ENCODE measurements around the gene VWA2.

- TF ChIP-seq RAD21 (conservative IDR thresholded peaks at IDR 0.05) = no peak
- TF ChIP-seq CTCF (IDR thresholded peaks at IDR 0.05; ENCODE audit: poor library complexity, severe bottlenecking) = no peak
- no peak for TF ChIP-seq EZH2 (IDR thresholded peaks at IDR 0.05; ENCODE audit: borderline replicate concordance, insufficient read depth, low read length, poor library complexity, severe bottlenecking)
- no peak for TF ChIP-seq REST (IDR thresholded peaks at IDR 0.05; ENCODE audit: borderline replicate concordance)
- no peak for TF ChIP-seq MXI1 (conservative IDR thresholded peaks at IDR 0.05; ENCODE audit: poor library complexity, severe bottlenecking)
- TF ChIP-seq TAF1 (IDR thresholded peaks at IDR 0.05; ENCODE audit: low read depth) = no peak
- no peak for TF ChIP-seq POLR2AphosphoS5 (IDR thresholded peaks at IDR 0.05)
Measured at GRCh38 chr10:114261076-114261475, 22.0 kb downstream of the VWA2 start.

Data from neural cell (in vitro differentiated cells).